GM12892 (cell line): ENCODE measurements around the gene SLC25A45.
A peak's percentile ranks its signal among the peaks of the same experiment; 100 is the strongest.

Source experiments
- POLR2A ChIP-seq: IDR thresholded peaks from 2 replicates; pipeline ENCODE4 v1.6.1; 2011; ENCODE audit warnings: low read depth, low read length, control low read depth
- POLR2AphosphoS5 ChIP-seq: IDR thresholded peaks from 2 replicates; pipeline ENCODE4 v1.6.1; 2011; ENCODE audit warnings: low read depth, low read length, control low read depth

DNA sequence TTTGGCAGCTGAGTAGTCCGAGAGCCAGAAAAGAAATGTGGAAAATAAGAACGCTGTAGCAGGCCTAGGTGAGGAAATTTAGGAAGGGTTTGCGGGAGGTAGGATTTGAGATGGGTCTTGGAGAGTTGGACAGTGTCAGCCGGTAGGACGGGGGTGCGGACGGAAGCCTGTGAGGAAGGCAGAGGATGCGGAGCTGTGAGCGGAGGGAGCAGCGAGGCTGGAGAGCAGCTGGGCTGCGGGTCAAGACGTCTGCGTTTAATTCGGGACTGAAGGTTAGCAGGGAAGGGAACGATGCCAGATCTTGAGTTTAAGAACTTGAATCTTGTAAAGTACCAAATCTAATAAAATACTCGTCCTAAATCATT, 28.6 kb downstream of the SLC25A45 start:
- TF ChIP-seq POLR2AphosphoS5 = no peak
- 0 out of 2 replicates have a peak, but pooled peaks have one; percentile 11 for TF ChIP-seq POLR2A
